Kidney capillary endothelial cell (primary cell): ENCODE measurements around the gene FBP1.

ENCODE experiments used
- DNase-seq: peaks from one replicate; pipeline ENCODE4 v3.0.0-alpha.2; 2018; ENCODE audit warnings: low spot score

FBP1 gene

DNA sequence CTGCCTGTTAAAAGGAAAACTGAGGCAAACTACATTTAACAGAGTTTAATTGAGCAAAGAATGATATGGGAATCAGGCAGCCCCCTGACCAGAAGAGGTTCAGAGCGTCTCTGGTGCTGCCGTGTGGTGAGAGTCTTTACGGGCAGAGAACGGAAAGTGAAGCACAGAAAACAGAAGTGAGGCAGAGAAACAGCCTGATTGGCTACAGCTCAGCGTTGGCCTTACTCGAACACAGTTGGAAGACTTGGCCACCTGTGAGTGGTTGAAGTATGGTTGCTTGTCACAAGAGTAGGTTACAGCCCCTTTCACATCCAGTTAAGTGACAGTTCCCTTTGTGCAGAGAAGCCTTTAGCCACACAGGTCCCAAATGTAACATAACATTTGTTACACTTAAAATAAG lies 16.9 kb upstream of the FBP1 start:
- no peak for DNase-seq

DNA sequence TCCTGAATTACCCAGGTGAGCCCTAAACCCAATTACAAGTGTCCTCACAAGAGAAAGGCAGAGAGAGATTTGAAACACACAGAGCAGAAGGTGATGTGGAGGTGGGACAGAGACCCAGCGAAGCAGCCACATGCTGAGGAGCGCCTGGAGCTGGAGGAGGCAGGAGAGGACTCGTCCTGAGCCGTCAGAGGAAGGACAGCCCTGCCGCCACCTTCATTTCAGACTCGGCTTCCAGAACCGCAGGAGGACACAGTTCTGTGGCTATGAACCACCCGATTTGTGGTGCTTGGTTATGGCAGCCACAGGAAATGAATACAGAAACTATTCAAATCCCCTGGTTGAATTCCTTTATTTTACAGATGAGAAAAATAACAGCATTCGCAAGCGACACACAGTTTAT lies 16.4 kb upstream of the FBP1 start:
- DNase-seq: no peak

DNA sequence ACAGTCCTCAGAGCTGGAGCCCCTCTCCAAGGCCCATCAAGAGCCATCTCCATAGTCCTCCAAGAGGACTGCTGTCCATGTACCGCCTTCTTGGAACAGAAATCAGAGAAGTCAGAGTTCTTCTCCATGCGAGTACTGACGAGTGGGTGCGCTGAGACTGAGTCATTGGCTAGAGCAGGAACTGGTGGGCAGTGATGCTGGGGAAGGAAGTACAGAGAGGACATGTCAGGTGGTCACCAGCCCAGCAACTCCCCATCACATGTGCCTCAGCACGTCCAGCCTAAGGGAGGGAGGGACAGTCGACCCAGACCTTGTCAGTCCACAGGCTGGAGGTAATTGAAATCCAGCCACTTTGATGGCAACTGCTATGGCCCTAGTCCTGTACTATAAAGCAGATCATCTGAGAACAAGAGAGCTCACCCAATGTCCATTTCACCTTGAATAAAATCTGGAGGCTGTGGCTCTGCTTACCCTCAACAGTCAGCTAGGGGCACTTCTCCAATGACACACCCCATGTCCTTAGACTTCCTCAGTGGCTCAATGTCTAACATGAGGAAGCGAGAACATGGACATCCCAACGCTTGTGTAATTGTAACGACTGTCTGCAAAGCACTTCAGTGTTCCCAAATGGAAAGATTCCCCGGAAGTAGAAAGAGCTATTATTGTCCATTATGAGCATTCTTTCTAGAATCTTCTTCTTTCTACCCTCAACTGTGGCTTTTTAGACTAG lies 15.0 kb upstream of the FBP1 start:
- no peak for DNase-seq

- no peak for DNase-seq
These were observed 11.6 kb upstream of the FBP1 start for GRCh38 chr9:94650949-94651348.

DNA sequence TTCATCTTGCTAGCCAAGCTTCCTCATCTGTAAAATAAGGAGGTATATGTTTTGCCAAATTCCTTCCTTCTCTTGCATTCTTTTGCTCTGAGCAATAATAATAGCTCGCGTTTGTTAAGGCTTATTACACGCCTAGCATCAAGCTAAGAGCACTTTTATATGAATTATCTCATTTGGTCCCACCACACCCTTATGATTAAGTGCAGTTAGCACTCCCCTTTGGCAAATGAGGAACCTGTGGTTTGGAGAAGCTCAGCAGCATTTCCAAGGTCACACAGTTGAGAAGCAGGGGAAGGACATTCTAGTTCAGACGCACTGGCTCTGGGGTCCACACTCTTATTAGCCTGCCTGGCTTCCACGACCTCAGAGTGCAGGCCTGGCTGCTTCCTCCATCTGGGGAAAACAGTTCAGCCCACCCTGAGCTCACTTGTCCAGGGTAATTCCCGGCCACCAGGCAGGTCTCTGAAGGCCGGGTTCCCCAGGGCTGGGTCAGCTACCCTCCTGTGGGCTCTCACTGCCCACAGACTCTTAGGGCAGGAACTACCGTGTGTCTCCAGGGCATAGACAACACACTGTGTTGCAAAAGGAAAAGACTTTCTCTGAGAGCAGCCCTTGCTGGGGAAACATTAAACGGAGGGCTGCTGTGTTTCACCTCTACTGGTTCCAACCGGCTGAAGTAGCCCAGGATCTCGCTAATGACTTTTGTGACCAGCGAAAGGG lies 9.9 kb upstream of the FBP1 start:
- no peak for DNase-seq

DNA sequence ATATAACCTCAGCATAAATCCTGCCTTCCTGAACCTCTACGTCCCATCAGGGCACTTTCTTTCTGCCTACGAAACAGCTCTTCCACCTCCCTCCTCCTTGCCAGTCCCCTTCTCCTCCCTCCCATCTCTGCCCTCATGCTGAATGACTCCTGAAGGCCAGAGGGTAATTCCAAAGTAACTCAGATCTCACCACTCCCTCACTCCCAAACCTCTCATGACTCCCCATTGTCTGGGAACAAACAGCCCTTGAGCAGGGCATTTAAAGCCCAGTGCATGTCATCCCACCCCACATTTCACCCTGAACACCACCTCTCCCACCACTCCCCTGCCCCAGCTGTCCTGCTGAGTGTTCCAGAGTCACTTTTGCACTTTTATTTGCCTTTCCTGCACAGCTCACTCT lies 8.9 kb upstream of the FBP1 start:
- DNase-seq: no peak

GRCh38 chr9:94645901-94646300 lies 6.6 kb upstream of the FBP1 start:
- no peak for DNase-seq

- DNase-seq: no peak
These were observed 5.2 kb upstream of the FBP1 start for GRCh38 chr9:94644543-94644942.

DNA sequence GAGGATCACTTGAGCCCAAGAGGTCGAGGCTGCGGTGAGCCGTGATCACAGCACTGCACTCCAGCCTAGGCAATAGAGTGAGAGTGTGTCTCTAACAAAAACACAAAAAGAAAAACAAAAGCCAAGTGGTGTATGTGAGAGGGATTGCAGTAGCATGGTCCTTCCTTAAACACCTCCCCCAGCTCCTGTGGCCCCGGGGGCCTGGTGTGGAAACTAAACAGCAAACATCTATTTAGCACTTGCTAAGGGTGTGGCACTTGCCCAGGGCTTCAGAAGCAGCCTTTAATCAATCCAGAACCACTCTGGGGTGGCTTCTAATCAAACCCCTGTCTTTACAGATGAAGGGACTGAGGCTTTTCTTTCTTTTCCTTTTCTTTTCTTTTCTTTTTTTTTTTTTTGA lies 4.4 kb upstream of the FBP1 start:
- DNase-seq: no peak

DNA sequence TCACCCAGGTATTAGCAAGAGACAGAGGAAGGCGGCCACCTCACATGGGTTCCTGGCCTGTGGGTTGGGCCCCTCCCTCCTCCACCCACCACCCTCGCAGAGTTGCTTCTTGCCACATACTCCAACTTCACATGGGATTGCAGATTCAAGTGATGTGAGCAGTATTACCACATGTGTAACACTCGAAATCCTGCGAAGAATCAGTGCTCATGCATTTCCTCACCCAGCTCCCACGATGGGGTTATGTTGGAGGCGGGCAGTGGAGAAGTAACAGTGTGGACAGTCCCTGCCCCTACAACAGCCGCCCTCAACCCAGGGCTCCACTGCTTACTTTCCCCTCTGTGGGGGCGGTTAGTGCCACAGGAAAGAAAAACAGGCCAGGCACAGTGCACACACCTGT lies 3.9 kb upstream of the FBP1 start:
- no peak for DNase-seq

GRCh38 chr9:94642501-94642900 lies 3.2 kb upstream of the FBP1 start:
- no peak for DNase-seq

GRCh38 chr9:94639999-94640376 lies 670 bp upstream of the FBP1 start:
- peak; percentile 42 for DNase-seq

GRCh38 chr9:94638335-94639060 lies 820 bp downstream of the FBP1 start:
- no peak for DNase-seq

- no peak for DNase-seq
These were observed 6.6 kb downstream of the FBP1 start for GRCh38 chr9:94632737-94633136.

GRCh38 chr9:94631599-94631998 lies 7.7 kb downstream of the FBP1 start:
- DNase-seq: no peak

GRCh38 chr9:94630833-94631232 lies 8.5 kb downstream of the FBP1 start:
- no peak for DNase-seq

DNA sequence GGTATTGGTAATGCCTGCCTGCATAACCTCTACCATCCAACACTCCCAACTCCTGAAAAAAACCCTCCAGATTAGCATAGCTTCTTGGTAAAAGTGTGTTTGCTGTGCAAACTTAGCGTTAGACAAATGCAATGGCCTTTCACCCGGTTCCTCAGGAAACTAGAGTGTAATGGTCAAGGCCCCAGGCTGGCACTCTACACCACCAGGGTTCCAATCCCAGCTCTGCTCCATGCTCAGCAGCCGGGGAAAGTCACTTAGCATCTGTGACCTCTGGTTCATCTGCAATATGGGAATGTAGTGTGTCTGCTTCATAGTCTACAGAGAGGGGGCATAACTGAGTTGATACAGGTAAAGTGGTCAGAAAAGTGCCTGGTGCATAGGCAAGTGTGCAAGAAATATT lies 9.0 kb downstream of the FBP1 start:
- DNase-seq: no peak

- no peak for DNase-seq
These were observed 12.0 kb downstream of the FBP1 start for GRCh38 chr9:94627287-94627686.

DNA sequence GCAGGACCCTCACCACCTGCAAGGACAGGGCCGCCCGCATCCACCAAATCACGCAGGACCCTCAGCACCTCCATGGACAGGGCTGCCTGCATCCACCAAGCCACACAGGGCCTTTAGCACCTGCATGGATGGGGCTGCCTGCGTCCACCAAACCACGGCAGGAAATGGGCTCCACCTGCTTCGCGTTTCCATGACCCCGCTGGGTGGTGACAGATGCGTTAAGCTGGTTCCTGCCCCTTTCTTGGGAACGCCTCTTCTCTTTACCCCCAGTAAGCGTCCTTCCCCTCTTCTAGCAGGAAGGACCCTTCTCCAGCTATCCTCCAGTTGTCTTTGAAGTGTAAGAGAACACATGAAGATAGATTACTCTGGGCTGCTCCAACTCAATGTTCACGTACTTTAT lies 13.5 kb downstream of the FBP1 start:
- no peak for DNase-seq

GRCh38 chr9:94624629-94625028 lies 14.7 kb downstream of the FBP1 start:
- DNase-seq: no peak

GRCh38 chr9:94623253-94623652 lies 16.1 kb downstream of the FBP1 start:
- DNase-seq: no peak

DNA sequence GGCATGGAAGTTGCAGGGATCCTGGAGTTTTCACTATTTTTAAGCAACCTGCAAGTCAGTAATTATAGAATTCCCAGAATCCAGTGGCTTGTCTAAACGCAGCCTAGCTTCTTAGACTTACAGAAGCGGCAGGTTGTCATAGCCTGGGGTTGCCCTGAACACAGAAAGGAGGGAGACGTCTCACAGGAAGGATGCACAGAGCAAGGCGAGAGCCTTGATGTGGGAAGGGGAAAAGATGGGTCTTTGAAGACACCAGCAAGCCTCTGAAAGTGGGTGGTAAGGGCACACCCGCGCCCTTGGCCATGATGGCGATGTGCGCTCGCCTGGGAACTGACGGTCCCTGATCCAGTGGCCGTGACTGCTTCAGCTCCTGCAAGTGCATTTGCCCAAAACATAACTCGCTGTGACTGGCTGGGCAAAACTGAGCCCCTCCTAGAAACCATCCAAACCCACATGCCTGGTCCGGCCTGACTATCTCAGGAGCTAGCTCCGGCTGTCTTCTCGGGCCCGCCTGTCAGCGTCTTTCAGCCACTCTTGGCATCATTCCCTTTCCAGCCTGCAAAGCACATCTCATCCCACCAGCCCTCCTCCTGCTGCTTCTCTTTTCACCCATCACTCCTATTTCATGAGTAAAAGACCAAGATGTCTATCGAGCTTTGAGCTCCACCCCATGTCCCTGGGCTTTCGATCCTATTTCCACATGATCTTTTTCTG lies 17.1 kb downstream of the FBP1 start:
- DNase-seq: no peak

- no peak for DNase-seq
These were observed 20.3 kb downstream of the FBP1 start for GRCh38 chr9:94619026-94619425.
